Tongue (tissue), 2 donors: ENCODE data around the gene KRT85. TPM values are rescaled to one million over a fixed set of nuclear protein-coding genes. Genes with fewer than 3 reads are reported as not detected.

Source experiments
- DNase-seq: peaks from one replicate; pipeline ENCODE4 v3.0.0-alpha.2; 2015
- total RNA-seq: library from RNA; depleted of rRNA; stranded (reverse); fragments of >200 nt; gene quantifications from one replicate; pipeline ENCODE4 v1.2.3, GENCODE V29; 2014

Gene KRT85
- total RNA-seq, 1 donor from 2014 or later: not detected

GRCh38 chr12:52394836-52395405 is 27.6 kb upstream of the KRT85 start:
- no peak for DNase-seq

- no peak for DNase-seq
Measured at GRCh38 chr12:52392465-52393007, 25.3 kb upstream of the KRT85 start.

- peak; percentile 84 for DNase-seq
Measured at GRCh38 chr12:52391618-52392002, 24.3 kb upstream of the KRT85 start.

GRCh38 chr12:52390739-52391617 is 23.7 kb upstream of the KRT85 start:
- peak; percentile 37 for DNase-seq

- peak; percentile 47 for DNase-seq
Measured at GRCh38 chr12:52389313-52390207, 22.3 kb upstream of the KRT85 start.

GRCh38 chr12:52387859-52388258 is 20.6 kb upstream of the KRT85 start:
- no peak for DNase-seq

- DNase-seq: no peak
Measured at GRCh38 chr12:52385226-52385702, 18.0 kb upstream of the KRT85 start, which contains the start of gene KRT84. KRT84 (minus strand) TSS chr12:52385652; CDS start chr12:52385585, 67 bp downstream.

- DNase-seq: peak; percentile 40
Measured at GRCh38 chr12:52383331-52383730, 16.1 kb upstream of the KRT85 start.

- DNase-seq: no peak
Measured at GRCh38 chr12:52382854-52383253, 15.6 kb upstream of the KRT85 start.

GRCh38 chr12:52381206-52381605 is 13.9 kb upstream of the KRT85 start:
- no peak for DNase-seq

GRCh38 chr12:52380271-52380694 is 13.0 kb upstream of the KRT85 start:
- DNase-seq: peak; percentile 75

GRCh38 chr12:52379536-52379935 is 12.3 kb upstream of the KRT85 start:
- DNase-seq: no peak

- no peak for DNase-seq
Measured at GRCh38 chr12:52378091-52378490, 10.8 kb upstream of the KRT85 start.

- no peak for DNase-seq
Measured at GRCh38 chr12:52377266-52377665, 10.0 kb upstream of the KRT85 start.

- DNase-seq: peak; percentile 95
Measured at GRCh38 chr12:52372216-52373154, 5.2 kb upstream of the KRT85 start.

GRCh38 chr12:52371716-52372115 is 4.4 kb upstream of the KRT85 start:
- no peak for DNase-seq

- peak; percentile 93 for DNase-seq
Measured at GRCh38 chr12:52370926-52371608, 3.8 kb upstream of the KRT85 start.

GRCh38 chr12:52369809-52370208 is 2.5 kb upstream of the KRT85 start:
- DNase-seq: no peak

- no peak for DNase-seq
Measured at GRCh38 chr12:52369211-52369610, 1.9 kb upstream of the KRT85 start.

- DNase-seq: no peak
Measured at GRCh38 chr12:52368508-52368907, 1.2 kb upstream of the KRT85 start.
